ENCODE results near the gene MX2. TPM values are rescaled to one million over a fixed set of nuclear protein-coding genes. Genes with fewer than 3 reads are reported as not detected.
A peak's percentile ranks its signal among the peaks of the same experiment; 100 is the strongest.

MX2 gene
- total and polyA plus RNA-seq, 10 of the 15 experiments (the other 5 are each of a cell fraction or from before 2014, with no cell fraction given), result 10.5 to 167 (median 46.1) TPM

GRCh38 chr21:41361786-41362604 lies at the start of gene MX2 (continued):
- TF ChIP-seq ZBTB40 (IDR thresholded peaks at IDR 0.05; ENCODE audit: borderline replicate concordance) (no peak), IRF4 (IDR thresholded peaks at IDR 0.05; ENCODE audit: low read depth, low read length) (peak; percentile 95), TCF12 (IDR thresholded peaks at IDR 0.05; ENCODE audit: low read depth, low read length) (peak; percentile 97), TCF7 (IDR thresholded peaks at IDR 0.05; ENCODE audit: borderline replicate concordance) (peak; percentile 89), EP300 (IDR thresholded peaks at IDR 0.05; ENCODE audit: borderline replicate concordance in 1 of 2, control insufficient read depth in 1 of 2, low read depth in 2 of 2, low read length in 2 of 2) (peak; percentile 70 to 91), FOXM1 (IDR thresholded peaks at IDR 0.05; ENCODE audit: low read depth, low read length) (no peak), ZNF24 (IDR thresholded peaks at IDR 0.05) (0 out of 2 replicates have a peak, but pooled peaks have one; percentile 30), FOS (IDR thresholded peaks at IDR 0.05; ENCODE audit: borderline replicate concordance, extremely low read depth, insufficient read length) (no peak), STAT3 (IDR thresholded peaks at IDR 0.05; ENCODE audit: low read depth, low read length) (0 out of 2 replicates have a peak, but pooled peaks have one; percentile 37), NR2C2 (IDR thresholded peaks at IDR 0.05; ENCODE audit: borderline replicate concordance, control insufficient read depth, insufficient read length, low read depth) (no peak), BCLAF1 (IDR thresholded peaks at IDR 0.05) (no peak), EGR1 (IDR thresholded peaks at IDR 0.05; ENCODE audit: borderline replicate concordance in 1 of 2, low read depth in 2 of 2, low read length in 2 of 2) (peak in 1 of 2 experiments; percentile 51; a peak in 1 of 3 replicates), NFIC (IDR thresholded peaks at IDR 0.05; ENCODE audit: low read depth, low read length) (no peak), KDM1A (IDR thresholded peaks at IDR 0.05; ENCODE audit: borderline replicate concordance) (no peak), CBX5 (IDR thresholded peaks at IDR 0.05; ENCODE audit: low read depth) (no peak), ZNF274 (IDR thresholded peaks at IDR 0.05; ENCODE audit: insufficient read depth, insufficient read length) (no peak), BMI1 (IDR thresholded peaks at IDR 0.05; ENCODE audit: borderline replicate concordance) (peak; percentile 32; the same call in 1 of the 2 replicates), ZNF217 (IDR thresholded peaks at IDR 0.05) (peak; percentile 63; the same call in 1 of the 2 replicates), NFXL1 (IDR thresholded peaks at IDR 0.05; ENCODE audit: borderline replicate concordance) (no peak), ZBTB33 (IDR thresholded peaks at IDR 0.05) (no peak), STAT1 (conservative IDR thresholded peaks at IDR 0.05) (peak; percentile 95)

All from GM12878 (cell line).